Right lobe of liver (tissue), 6 donors: ENCODE results near the gene PIP4K2B. TPM values are rescaled to one million over a fixed set of nuclear protein-coding genes. Genes with fewer than 3 reads are reported as not detected.
A peak's percentile ranks its signal among the peaks of the same experiment; 100 is the strongest.

Experiments used
- ATAC-seq, 4 donors: fragments of 200-7000 bp; cut with Tn5 transposase; one replicate each; pipeline ENCODE4 v1.9.1; 2020; ENCODE audit warnings: mild to moderate bottlenecking in 4 of 4, moderate library complexity in 4 of 4
- DNase-seq, 3 donors: peaks; one replicate each; pipeline ENCODE4 v3.0.0-alpha.2; 2020
- H3K27ac ChIP-seq, 3 donors: fragments of 200-600 bp; one replicate each; pipeline ENCODE4 v1.8.0; 2022
- H3K27me3 ChIP-seq, 2 donors: fragments of 200-600 bp; one replicate each; pipeline ENCODE4 v1.8.0; 2022
- H3K36me3 ChIP-seq, 4 donors: fragments of 200-600 bp; sonication (generic) in 1 of 4; one replicate each; pipeline versions ENCODE4 v1.5.1 to v1.8.0; 2017 to 2022; ENCODE audit warnings: control low read depth in 1 of 4
- H3K4me1 ChIP-seq, 4 donors: fragments of 200-600 bp; sonication (generic) in 1 of 4; one replicate each; pipeline versions ENCODE4 v1.5.1 to v1.8.0; 2017 to 2022; ENCODE audit warnings: control low read depth in 1 of 4
- H3K4me3 ChIP-seq, 3 donors: fragments of 200-600 bp; one replicate each; pipeline ENCODE4 v1.8.0; 2022
- H3K9me3 ChIP-seq, 4 donors: fragments of 200-600 bp; sonication (generic) in 1 of 4; one replicate each; pipeline versions ENCODE4 v1.5.1 to v1.8.0; 2017 to 2022; ENCODE audit warnings: control low read depth in 1 of 4
- CTCF ChIP-seq, 4 donors: fragments of 200-600 bp in 3 of 4; fragments of 450-650 bp in 1 of 4; IDR thresholded peaks; one replicate each; pipeline versions ENCODE4 v1.5.1 to v1.8.0; 2016 to 2022; ENCODE audit warnings: antibody characterized with exemption in 4 of 4, mild to moderate bottlenecking in 2 of 4
- POLR2A ChIP-seq: fragments of 450-650 bp; IDR thresholded peaks from one replicate; pipeline ENCODE4 v1.6.1; 2017; ENCODE audit warnings: antibody characterized with exemption, mild to moderate bottlenecking
- WGBS: methylation state at CpG from one replicate; pipeline ENCODE4 v1.1.6; 2018; ENCODE audit warnings: low coverage, low lambda C conversion rate; ENCODE audit not compliant: insufficient coverage; ENCODE audit errors: missing lambda C conversion rate; 5-methylcytosine and 5-hydroxymethylcytosine counted together
- intact Hi-C, 2 donors: fragments of 100-400 bp; cut with DNase I; formaldehyde crosslinking; loops; one replicate each; pipeline versions ENCODE4 v1.11.2 to v1.14.1; 2022
- total RNA-seq, 6 experiments: library from RNA; depleted of rRNA in 2 of 6; stranded (reverse); fragments of >200 nt in 2 of 6; fragmentation: NEBNext Ultra II Directional in 3 of 6; extraction: Animal tissue kit (Norgen Biotek cat#: 25700) in 3 of 6; gene quantifications; one replicate each; pipeline versions ENCODE4 v1.1.0 to v1.2.4, GENCODE V29; 2016 to 2023
- donor health status: DM: no; HTN: yes; CAD: no.
- donor health status: DM: no; HTN: no; CAD: no.
- donor health status: DM: no; HTN: no; CAD: no.
- donor health status: DM: no; HTN: yes; CAD: no.
- donor health status: DM: no; HTN: yes; CAD: no.

Gene PIP4K2B
- total RNA-seq, 6 experiments from 2014 or later: 11.5 to 19.5 (median 15.4) TPM

GRCh38 chr17:38733282-38733981 lies 65.9 kb downstream of the PIP4K2B start:
- DNase-seq (no peak), ATAC-seq (no peak)
- 62% methylated on average over 2 of the region's 9 CpGs for WGBS
- H3K36me3 ChIP-seq: peaks cover 0 to 9% (median 2%) of the 10 kb centered on the region in 4 donors
- no peaks in the 10 kb centered on the region for H3K9me3 ChIP-seq
- intact Hi-C loops: loop anchor here in 1 of 2 donors (5.0 kb wide), 1 partner anchor 51 kb away; no protein-coding TSS in a partner anchor
- H3K27ac ChIP-seq: peak overlapping the region in 2 of 3 donors; percentile 27 to 36
- TF ChIP-seq CTCF (IDR thresholded peaks at IDR 0.05) (no peak), POLR2A (no peak)
- H3K27me3 ChIP-seq: no peaks in the 10 kb centered on the region
- H3K4me1 ChIP-seq: peaks cover 0 to 27% (median 14%) of the 10 kb centered on the region in 4 donors
- H3K4me3 ChIP-seq: no peak overlapping the region

GRCh38 chr17:38732376-38733281 lies 66.7 kb downstream of the PIP4K2B start:
- Histone ChIP-seq H3K27ac (peak overlapping the region in 2 of 3 donors; percentile 84 to 89), H3K36me3 (peaks cover 0 to 9% (median 2%) of the 10 kb centered on the region in 4 donors), H3K27me3 (no peaks in the 10 kb centered on the region), H3K4me1 (peaks cover 0 to 27% (median 14%) of the 10 kb centered on the region in 4 donors), H3K4me3 (no peak overlapping the region), H3K9me3 (no peaks in the 10 kb centered on the region)
- ATAC-seq (peak; percentile 13 to 60 (median 50)), DNase-seq (peak in 2 of 3 donors; percentile 81 to 91)
- intact Hi-C loops: loop anchor here in 1 of 2 donors (5.0 kb wide), 1 partner anchor 50 kb away; no protein-coding TSS in a partner anchor
- 52% methylated on average over 4 of the region's 7 CpGs for WGBS
- TF ChIP-seq POLR2A (no peak), CTCF (IDR thresholded peaks at IDR 0.05) (no peak)

GRCh38 chr17:38731526-38732294 lies 67.6 kb downstream of the PIP4K2B start:
- 35% methylated on average over 4 of the region's 8 CpGs for WGBS
- H3K27me3 ChIP-seq: no peaks in the 10 kb centered on the region
- peak overlapping the region in 2 of 3 donors; percentile 84 to 89 for H3K27ac ChIP-seq
- H3K4me1 ChIP-seq: peaks cover 0 to 27% (median 14%) of the 10 kb centered on the region in 4 donors
- no peak for ATAC-seq
- peaks cover 0 to 9% (median 2%) of the 10 kb centered on the region in 4 donors for H3K36me3 ChIP-seq
- no peak for TF ChIP-seq POLR2A
- peak in 1 of 3 donors; percentile 45 for DNase-seq
- peak overlapping the region; percentile 76 to 89 (median 88) for H3K4me3 ChIP-seq
- no peaks in the 10 kb centered on the region for H3K9me3 ChIP-seq
- intact Hi-C loops: loop anchor here in 1 of 2 donors (5.0 kb wide), 1 partner anchor 49 kb away; no protein-coding TSS in a partner anchor

GRCh38 chr17:38730526-38731379 lies 68.6 kb downstream of the PIP4K2B start:
- peak; percentile 93 to 97 (median 96) for DNase-seq
- H3K9me3 ChIP-seq: no peaks in the 10 kb centered on the region
- no peaks in the 10 kb centered on the region for H3K27me3 ChIP-seq
- H3K27ac ChIP-seq: peak overlapping the region; percentile 76 to 89 (median 84)
- ATAC-seq: peak; percentile 77 to 81 (median 79)
- intact Hi-C loops: loop anchor here in 1 of 2 donors (5.0 kb wide), 1 partner anchor 48 kb away; no protein-coding TSS in a partner anchor
- TF ChIP-seq POLR2A (peak; percentile 56), CTCF (IDR thresholded peaks at IDR 0.05) (no peak)
- WGBS: 3% methylated on average over 16 of the region's 27 CpGs
- H3K36me3 ChIP-seq: peaks cover 0 to 9% (median 2%) of the 10 kb centered on the region in 4 donors
- H3K4me1 ChIP-seq: peaks cover 0 to 27% (median 14%) of the 10 kb centered on the region in 4 donors
- H3K4me3 ChIP-seq: peak overlapping the region; percentile 76 to 89 (median 88)
